Neural cell (in vitro differentiated cells): ENCODE results near the gene MOB3B. TPM values are rescaled to one million over a fixed set of nuclear protein-coding genes. Genes with fewer than 3 reads are reported as not detected.

Source experiments
- H2AFZ ChIP-seq: fragments of 200-600, 300-800 bp; sonication (generic), shearing (Covaris generic); 2 replicates; pipeline ENCODE4 v1.6.0; 2014; ENCODE audit warnings: low read depth, mild to moderate bottlenecking, antibody characterized with exemption, low read length, moderate library complexity
- H3F3A ChIP-seq: fragments of 200-600 bp; shearing (Covaris generic); 2 replicates; pipeline ENCODE4 v1.6.1; 2016; ENCODE audit warnings: mild to moderate bottlenecking, moderate library complexity, mixed read lengths, antibody characterized with exemption, low read length; ENCODE audit not compliant: insufficient read depth, poor library complexity, severe bottlenecking
- H3K27ac ChIP-seq: fragments of 200-600, 300-800 bp; sonication (generic), shearing (Covaris generic); 2 replicates; pipeline ENCODE4 v1.5.1; 2014; ENCODE audit warnings: mild to moderate bottlenecking, low read length, moderate library complexity
- H3K27me3 ChIP-seq: fragments of 300-800, 200-600 bp; sonication (generic), shearing (Covaris generic); 2 replicates; pipeline ENCODE4 v1.6.0; 2014; ENCODE audit warnings: mild to moderate bottlenecking, low read depth, low read length, moderate library complexity; ENCODE audit not compliant: insufficient read depth
- H3K36me3 ChIP-seq: fragments of 300-800, 200-600 bp; sonication (generic), shearing (Covaris generic); 2 replicates; pipeline ENCODE4 v1.5.1; 2014; ENCODE audit warnings: mild to moderate bottlenecking, antibody characterized with exemption, low read length, moderate library complexity; ENCODE audit not compliant: insufficient read depth
- H3K4me2 ChIP-seq: fragments of 300-800, 200-600 bp; sonication (generic), shearing (Covaris generic); 2 replicates; pipeline ENCODE4 v1.6.0; 2014; ENCODE audit warnings: mild to moderate bottlenecking, low read length
- H3K4me3 ChIP-seq: fragments of 300-800, 200-600 bp; sonication (generic), shearing (Covaris generic); 2 replicates; pipeline ENCODE4 v1.5.1; 2014; ENCODE audit warnings: mild to moderate bottlenecking, low read length, moderate library complexity
- H3K79me2 ChIP-seq: fragments of 200-600 bp; shearing (Covaris generic); replicated peaks from 2 replicates; pipeline ENCODE4 v1.6.0; 2014; ENCODE audit warnings: mild to moderate bottlenecking, low read length, moderate library complexity; ENCODE audit not compliant: insufficient read depth
- H3K9ac ChIP-seq: fragments of 300-800, 200-600 bp; sonication (generic), shearing (Covaris generic); 2 replicates; pipeline ENCODE4 v1.6.1; 2016; ENCODE audit warnings: mild to moderate bottlenecking, low read length, mixed read lengths
- H3K9me2 ChIP-seq: fragments of 200-600 bp; shearing (Covaris generic); 2 replicates; pipeline ENCODE4 v1.6.1; 2016; ENCODE audit warnings: mild to moderate bottlenecking, low read length, mixed read lengths; ENCODE audit not compliant: insufficient read depth
- H3K9me3 ChIP-seq: fragments of 200-600, 300-800 bp; sonication (generic), shearing (Covaris generic); 2 replicates; pipeline ENCODE4 v1.6.1; 2016; ENCODE audit warnings: mild to moderate bottlenecking, mixed run types, low read length, moderate library complexity, mixed read lengths
- H4K20me1 ChIP-seq: fragments of 200-600 bp; shearing (Covaris generic); 2 replicates; pipeline ENCODE4 v1.6.1; 2016; ENCODE audit warnings: mild to moderate bottlenecking, mixed run types; ENCODE audit not compliant: insufficient read depth
- CTCF ChIP-seq: fragments of 450-650 bp; IDR thresholded peaks from 2 replicates; pipeline ENCODE4 v1.5.1; 2014; ENCODE audit warnings: antibody characterized with exemption, mild to moderate bottlenecking, moderate library complexity; ENCODE audit not compliant: poor library complexity, severe bottlenecking
- EP300 ChIP-seq: fragments of 450-650 bp; conservative IDR thresholded peaks from 2 replicates; pipeline ENCODE4 v1.6.1; 2014; ENCODE audit warnings: antibody characterized with exemption, mild to moderate bottlenecking, moderate library complexity; ENCODE audit not compliant: poor library complexity, severe bottlenecking
- EZH2 ChIP-seq: fragments of 200-600, 300-800 bp; shearing (Covaris generic), sonication (generic); IDR thresholded peaks from 2 replicates; pipeline ENCODE4 v1.6.1; 2014; ENCODE audit warnings: antibody characterized with exemption, low read length, borderline replicate concordance, mild to moderate bottlenecking; ENCODE audit not compliant: insufficient read depth, poor library complexity, severe bottlenecking
- MXI1 ChIP-seq: fragments of 450-650 bp; conservative IDR thresholded peaks from 2 replicates; pipeline ENCODE4 v1.6.1; 2014; ENCODE audit warnings: antibody characterized with exemption, mild to moderate bottlenecking; ENCODE audit not compliant: poor library complexity, severe bottlenecking
- POLR2AphosphoS5 ChIP-seq: IDR thresholded peaks from 2 replicates; pipeline ENCODE4 v1.6.1; 2012
- RAD21 ChIP-seq: fragments of 450-650 bp; conservative IDR thresholded peaks from 2 replicates; pipeline ENCODE4 v1.6.1; 2014; ENCODE audit warnings: antibody characterized with exemption, mild to moderate bottlenecking, moderate library complexity
- REST ChIP-seq: IDR thresholded peaks from 2 replicates; pipeline ENCODE4 v1.6.1; 2012; ENCODE audit warnings: borderline replicate concordance
- SMC3 ChIP-seq: fragments of 450-650 bp; conservative IDR thresholded peaks from 2 replicates; pipeline ENCODE4 v1.6.1; 2014; ENCODE audit warnings: antibody characterized with exemption, mild to moderate bottlenecking, moderate library complexity; ENCODE audit not compliant: poor library complexity
- TAF1 ChIP-seq: IDR thresholded peaks from 2 replicates; pipeline ENCODE4 v1.6.1; 2012; ENCODE audit warnings: low read depth
- polyA plus RNA-seq: library from polyadenylated mRNA; depleted of rRNA; stranded (reverse); fragments of >200 nt; gene quantifications from 2 replicates; pipeline ENCODE4 v1.2.3, GENCODE V29; 2014

The MOB3B gene
- polyA plus RNA-seq, 1 donor from 2014 or later = 1.8 TPM

GRCh38 chr9:27524236-27524635 lies 5.4 kb downstream of the MOB3B start, which contains the start of gene IFNK:
TSS of gene IFNK (plus strand) at chr9:27524290. CDS start at chr9:27524337, 47 bp downstream.
- no peaks in the 10 kb centered on the region for H3K36me3 ChIP-seq
- H3K9me3 ChIP-seq = no peaks in the 10 kb centered on the region
- no peaks in the 10 kb centered on the region for H3F3A ChIP-seq
- H3K9ac ChIP-seq = no peak within 1 kb of the TSS
- H3K79me2 ChIP-seq = peaks cover 16% of the 10 kb centered on the region
- no peak within 1 kb of the TSS for H3K4me2 ChIP-seq
- no peaks in the 10 kb centered on the region for H4K20me1 ChIP-seq
- H3K4me3 ChIP-seq = no peak within 1 kb of the TSS
- H3K27me3 ChIP-seq = peaks cover 7% of the 10 kb centered on the region
- no peak within 1 kb of the TSS for H2AFZ ChIP-seq
- no peaks in the 10 kb centered on the region for H3K9me2 ChIP-seq
- no peak for TF ChIP-seq REST
- TF ChIP-seq MXI1 = no peak
- TF ChIP-seq EZH2 = no peak
- TF ChIP-seq EP300 = no peak
- no peak for TF ChIP-seq TAF1
- TF ChIP-seq POLR2AphosphoS5 = no peak
- TF ChIP-seq RAD21 = no peak
- no peak for TF ChIP-seq SMC3
- no peak for TF ChIP-seq CTCF
- no peak within 1 kb of the TSS for H3K27ac ChIP-seq

- H2AFZ ChIP-seq = no peak overlapping the region
- no peaks in the 10 kb centered on the region for H3K9me3 ChIP-seq
- no peak overlapping the region for H3K4me3 ChIP-seq
- H3K4me2 ChIP-seq = no peak overlapping the region
- no peaks in the 10 kb centered on the region for H3F3A ChIP-seq
- no peaks in the 10 kb centered on the region for H3K9me2 ChIP-seq
- H3K79me2 ChIP-seq = peaks cover 16% of the 10 kb centered on the region
- H3K9ac ChIP-seq = no peak overlapping the region
- no peaks in the 10 kb centered on the region for H3K36me3 ChIP-seq
- H3K27me3 ChIP-seq = no peaks in the 10 kb centered on the region
- H3K27ac ChIP-seq = no peak overlapping the region
- TF ChIP-seq SMC3 (no peak), REST (no peak), CTCF (no peak), POLR2AphosphoS5 (no peak), EP300 (no peak), EZH2 (no peak)
- no peaks in the 10 kb centered on the region for H4K20me1 ChIP-seq
Observed at GRCh38 chr9:27523141-27523540, 6.5 kb downstream of the MOB3B start.
